Endothelial cell of umbilical vein (primary cell): ENCODE data around the gene ANP32D. TPM values are rescaled to one million over a fixed set of nuclear protein-coding genes. Genes with fewer than 3 reads are reported as not detected.

Source experiments
- BruUV-seq: library from RNA; stranded (reverse); fragments of 400-500 nt; replicated peaks from 2 replicates; lab custom pipeline; 2021; lab: Mats Ljungman, UMichigan
- CTCF ChIA-PET: fragments of 300-600, 350-600 bp; sonication (Branson Sonifier 250); formaldehyde crosslinking; loops from one replicate; lab custom pipeline; 2021; ENCODE audit warnings: antibody characterized with exemption, inconsistent platforms; lab: Charles Lee
- POLR2A ChIA-PET: fragments of 300-600, 350-600 bp; sonication (Branson Sonifier 250); formaldehyde crosslinking; loops from one replicate; lab custom pipeline; 2021; ENCODE audit warnings: antibody characterized with exemption, inconsistent platforms; lab: Charles Lee
- DNase-seq: peaks from one replicate; pipeline ENCODE4 v3.0.0-alpha.2; 2011; ENCODE audit warnings: low read depth, low spot score
- FAIRE-seq: peaks from 2 replicates; lab custom pipeline; 2011; peaks lifted over from hg19 to GRCh38; lab: Jason Lieb, UNC
- H2AFZ ChIP-seq: 2 replicates; pipeline ENCODE4 v1.6.0; 2012; ENCODE audit warnings: low read depth, low read length, control low read depth, inconsistent platforms
- H3K27ac ChIP-seq: 2 replicates; pipeline ENCODE4 v1.5.1; 2011; ENCODE audit warnings: low read depth, mild to moderate bottlenecking, control low read depth, low read length, moderate library complexity; ENCODE audit not compliant: insufficient read depth
- H3K27me3 ChIP-seq, 2 experiments: 2 replicates each; pipeline versions ENCODE4 v1.6.0 to v1.6.1; 2011; ENCODE audit warnings: low read length in 2 of 2, mixed read lengths in 1 of 2; ENCODE audit not compliant: control insufficient read depth in 2 of 2, insufficient read depth in 2 of 2
- H3K36me3 ChIP-seq, 2 experiments: 2 replicates in 1 of 2; 3 replicates in 1 of 2; pipeline ENCODE4 v1.5.1; 2011; ENCODE audit warnings: low read length in 2 of 2, mild to moderate bottlenecking in 1 of 2, moderate library complexity in 1 of 2; ENCODE audit not compliant: control insufficient read depth in 2 of 2, insufficient read depth in 2 of 2; ENCODE audit errors: extremely low read depth in 1 of 2
- H3K4me1 ChIP-seq: 3 replicates; pipeline ENCODE4 v1.5.1; 2011; ENCODE audit warnings: mild to moderate bottlenecking, low read length; ENCODE audit not compliant: control insufficient read depth, insufficient read depth; ENCODE audit errors: extremely low read depth
- H3K4me2 ChIP-seq: 2 replicates; pipeline ENCODE4 v1.6.1; 2011; ENCODE audit warnings: low read length, control low read depth, mixed read lengths; ENCODE audit not compliant: insufficient read depth
- H3K4me3 ChIP-seq, 3 experiments: fragments of 200-600 bp in 1 of 3; sonication (generic), shearing (Covaris generic) in 1 of 3; replicated peaks in 1 of 3; 2 replicates each; pipeline ENCODE4 v1.5.1; 2011 to 2016; ENCODE audit warnings: control low read depth in 3 of 3, low read length in 3 of 3, mild to moderate bottlenecking in 2 of 3, inconsistent platforms in 1 of 3, low read depth in 1 of 3, moderate library complexity in 1 of 3; ENCODE audit not compliant: insufficient read depth in 1 of 3
- H3K79me2 ChIP-seq: 2 replicates; pipeline ENCODE4 v1.6.0; 2012; ENCODE audit warnings: low read length, inconsistent platforms; ENCODE audit not compliant: control insufficient read depth, insufficient read depth
- H3K9ac ChIP-seq: replicated peaks from 2 replicates; pipeline ENCODE3; 2011; ENCODE audit warnings: low read length, control low read depth; ENCODE audit not compliant: insufficient read depth; ENCODE audit errors: extremely low read depth
- H3K9me1 ChIP-seq: replicated peaks from 3 replicates; pipeline ENCODE4 v1.6.0; 2011; ENCODE audit warnings: mild to moderate bottlenecking, low read length; ENCODE audit not compliant: control insufficient read depth, insufficient read depth; ENCODE audit errors: extremely low read depth
- H3K9me3 ChIP-seq: replicated peaks from 2 replicates; pipeline ENCODE4 v1.5.1; 2012; ENCODE audit warnings: low read length, inconsistent platforms; ENCODE audit not compliant: control insufficient read depth, insufficient read depth
- H4K20me1 ChIP-seq: replicated peaks from 2 replicates; pipeline ENCODE3; 2011; ENCODE audit warnings: mild to moderate bottlenecking, low read length; ENCODE audit not compliant: control insufficient read depth, insufficient read depth; ENCODE audit errors: extremely low read depth
- EZH2 ChIP-seq: IDR thresholded peaks from 2 replicates; pipeline ENCODE4 v1.6.1; 2012; ENCODE audit warnings: borderline replicate concordance, low read depth, mild to moderate bottlenecking, moderate library complexity, low read length, inconsistent platforms; ENCODE audit not compliant: severe bottlenecking
- FOS ChIP-seq: IDR thresholded peaks from 2 replicates; pipeline ENCODE4 v1.6.1; 2011; ENCODE audit warnings: mild to moderate bottlenecking, low read length, moderate library complexity, borderline replicate concordance; ENCODE audit not compliant: insufficient read depth
- GATA2 ChIP-seq: IDR thresholded peaks from 2 replicates; pipeline ENCODE4 v1.7.0; 2011; ENCODE audit warnings: low read depth, mild to moderate bottlenecking, moderate library complexity, mixed read lengths, low read length; ENCODE audit not compliant: insufficient read length, insufficient read depth
- JUN ChIP-seq: IDR thresholded peaks from 2 replicates; pipeline ENCODE4 v1.6.1; 2011; ENCODE audit warnings: borderline replicate concordance, low read depth; ENCODE audit not compliant: insufficient read length, insufficient read depth
- MYC ChIP-seq: IDR thresholded peaks from one replicate; pipeline ENCODE4 v1.6.1; 2011; ENCODE audit warnings: mild to moderate bottlenecking, low read depth, low read length
- POLR2A ChIP-seq: IDR thresholded peaks from 2 replicates; pipeline ENCODE4 v1.6.1; 2012; ENCODE audit warnings: low read depth, mild to moderate bottlenecking, control low read depth, low read length
- POLR2AphosphoS5 ChIP-seq: IDR thresholded peaks from 2 replicates; pipeline ENCODE4 v1.6.1; 2012; ENCODE audit warnings: low read depth, mild to moderate bottlenecking, control low read depth, low read length, moderate library complexity; ENCODE audit not compliant: insufficient read depth
- dilution Hi-C: fragments of 300-500 bp; cut with MboI; formaldehyde crosslinking; loops from one replicate; pipeline ENCODE4 v1.15.0; 2019; ENCODE audit warnings: low sequenced_read_pairs; ENCODE audit not compliant: extremely low pct_ligation_motif_present
- intact Hi-C: fragments of 100-400 bp; cut with micrococcal nuclease; formaldehyde crosslinking; loops from one replicate; pipeline ENCODE4 v1.10.0; 2022
- polyA plus RNA-seq, 4 experiments: library from polyadenylated mRNA; depleted of rRNA in 3 of 4; stranded (reverse) in 3 of 4; unstranded in 1 of 4; fragments of >200 nt; gene quantifications; 2 replicates each; pipeline versions ENCODE4 v1.2.1 to v1.2.3, GENCODE V29; 2011 to 2012; ENCODE audit warnings: missing spikeins in 1 of 4
- total RNA-seq: library from RNA; stranded (reverse); gene quantifications from 2 replicates; pipeline ENCODE4 v1.2.3, GENCODE V29; 2021
- TF ChIP-seq, protein P1 (sequence below), 2 donors: IDR thresholded peaks; 1 replicate in 1 of 2; 2 replicates in 1 of 2; pipeline ENCODE4 v1.5.1; 2011; ENCODE audit warnings: low read length in 2 of 2, mild to moderate bottlenecking in 2 of 2, moderate library complexity in 2 of 2, control low read depth in 1 of 2, inconsistent platforms in 1 of 2, low read depth in 1 of 2; ENCODE audit not compliant: insufficient read depth in 1 of 2; ENCODE audit errors: extremely low read depth in 1 of 2
- TF ChIP-seq, protein P2 (sequence below): IDR thresholded peaks from 2 replicates; pipeline ENCODE4 v1.6.1; 2011; ENCODE audit not compliant: insufficient read depth, insufficient read length

The ANP32D gene
- total and polyA plus RNA-seq, 2 donors (not counting 3 experiments of a cell fraction or from before 2014, with no cell fraction given): not detected

DNA sequence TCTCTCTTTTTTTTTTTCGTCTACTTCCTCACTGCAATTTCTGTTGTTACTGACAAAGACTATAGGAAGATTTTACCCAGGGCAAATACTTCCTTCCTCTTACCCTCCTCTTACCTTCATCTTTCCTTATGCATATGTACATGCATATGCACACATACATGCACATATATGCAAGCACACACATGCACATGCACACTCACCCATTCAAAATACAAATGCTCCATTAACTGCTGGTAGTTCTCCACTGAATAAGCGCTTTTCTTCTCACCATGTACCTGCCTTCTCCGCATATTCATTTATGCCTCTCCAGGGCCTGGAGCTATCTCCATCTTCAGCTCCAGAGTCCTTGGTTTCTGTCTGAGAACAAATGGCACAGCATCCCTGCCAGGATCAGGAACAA is 10.6 kb downstream of the ANP32D start:
- no peak overlapping the region for H3K4me3 ChIP-seq
- intact Hi-C loops (no loop called here), dilution Hi-C loops (no loop called here)
- H3K9me3 ChIP-seq: no peaks in the 10 kb centered on the region
- H3K4me2 ChIP-seq: no peak overlapping the region
- ChIA-PET CTCF (no interaction called here), POLR2A (no interaction called here)
- no peak overlapping the region for H2AFZ ChIP-seq
- H3K4me1 ChIP-seq: no peaks in the 10 kb centered on the region
- FAIRE-seq: no peak
- no peak overlapping the region for H3K27ac ChIP-seq
- no peaks in the 10 kb centered on the region for H4K20me1 ChIP-seq
- H3K79me2 ChIP-seq: no peaks in the 10 kb centered on the region
- peaks cover 1 to 10% of the 10 kb centered on the region in 2 experiments for H3K27me3 ChIP-seq
- H3K9me1 ChIP-seq: no peaks in the 10 kb centered on the region
- no peak overlapping the region for H3K9ac ChIP-seq
- no TSS peak for BruUV-seq
- TF ChIP-seq JUN: no peak
- TF ChIP-seq, protein P1, sequence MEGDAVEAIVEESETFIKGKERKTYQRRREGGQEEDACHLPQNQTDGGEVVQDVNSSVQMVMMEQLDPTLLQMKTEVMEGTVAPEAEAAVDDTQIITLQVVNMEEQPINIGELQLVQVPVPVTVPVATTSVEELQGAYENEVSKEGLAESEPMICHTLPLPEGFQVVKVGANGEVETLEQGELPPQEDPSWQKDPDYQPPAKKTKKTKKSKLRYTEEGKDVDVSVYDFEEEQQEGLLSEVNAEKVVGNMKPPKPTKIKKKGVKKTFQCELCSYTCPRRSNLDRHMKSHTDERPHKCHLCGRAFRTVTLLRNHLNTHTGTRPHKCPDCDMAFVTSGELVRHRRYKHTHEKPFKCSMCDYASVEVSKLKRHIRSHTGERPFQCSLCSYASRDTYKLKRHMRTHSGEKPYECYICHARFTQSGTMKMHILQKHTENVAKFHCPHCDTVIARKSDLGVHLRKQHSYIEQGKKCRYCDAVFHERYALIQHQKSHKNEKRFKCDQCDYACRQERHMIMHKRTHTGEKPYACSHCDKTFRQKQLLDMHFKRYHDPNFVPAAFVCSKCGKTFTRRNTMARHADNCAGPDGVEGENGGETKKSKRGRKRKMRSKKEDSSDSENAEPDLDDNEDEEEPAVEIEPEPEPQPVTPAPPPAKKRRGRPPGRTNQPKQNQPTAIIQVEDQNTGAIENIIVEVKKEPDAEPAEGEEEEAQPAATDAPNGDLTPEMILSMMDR (IDR thresholded peaks at IDR 0.05; ENCODE audit: extremely low read depth in 1 of 2, insufficient read depth in 1 of 2, low read depth in 1 of 2, low read length in 2 of 2): no peak
- TF ChIP-seq POLR2A: no peak
- no peak for TF ChIP-seq GATA2
- no peak for TF ChIP-seq POLR2AphosphoS5
- TF ChIP-seq, protein P2, sequence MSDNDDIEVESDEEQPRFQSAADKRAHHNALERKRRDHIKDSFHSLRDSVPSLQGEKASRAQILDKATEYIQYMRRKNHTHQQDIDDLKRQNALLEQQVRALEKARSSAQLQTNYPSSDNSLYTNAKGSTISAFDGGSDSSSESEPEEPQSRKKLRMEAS: no peak
- no peak for TF ChIP-seq EZH2
- no peak for TF ChIP-seq MYC
- TF ChIP-seq FOS: no peak
- no peak for DNase-seq
- no peaks in the 10 kb centered on the region for H3K36me3 ChIP-seq
